GM21360 (cell line): ENCODE measurements around the gene ARID5B.
A peak's percentile ranks its signal among the peaks of the same experiment; 100 is the strongest.

ENCODE experiments used
- ATAC-seq: cut with Tn5 transposase; IDR thresholded peaks from one replicate; pipeline ENCODE4 v1.9.1; 2021; ENCODE audit warnings: mild to moderate bottlenecking, moderate library complexity; ENCODE audit not compliant: unreplicated experiment

The ARID5B gene

GRCh38 chr10:62046522-62047227 is 145.2 kb downstream of the ARID5B start:
- ATAC-seq, result peak; percentile 25

- ATAC-seq, result no peak
These were observed 145.9 kb downstream of the ARID5B start for GRCh38 chr10:62047228-62047892.

- no peak for ATAC-seq
These were observed 146.5 kb downstream of the ARID5B start for GRCh38 chr10:62047960-62048383.

GRCh38 chr10:62048470-62048869 is 147.0 kb downstream of the ARID5B start:
- no peak for ATAC-seq

- ATAC-seq, result no peak
These were observed 147.6 kb downstream of the ARID5B start for GRCh38 chr10:62048919-62049623.

GRCh38 chr10:62049624-62050345 is 148.3 kb downstream of the ARID5B start:
- no peak for ATAC-seq

GRCh38 chr10:62050346-62050892 is 148.9 kb downstream of the ARID5B start:
- ATAC-seq, result no peak

GRCh38 chr10:62050893-62051433 is 149.5 kb downstream of the ARID5B start:
- ATAC-seq, result peak; percentile 50

- no peak for ATAC-seq
These were observed 150.8 kb downstream of the ARID5B start for GRCh38 chr10:62052276-62052675.

- ATAC-seq, result no peak
These were observed 152.4 kb downstream of the ARID5B start for GRCh38 chr10:62053860-62054259.

- ATAC-seq, result peak; percentile 29
These were observed 152.9 kb downstream of the ARID5B start for GRCh38 chr10:62054408-62054807.

GRCh38 chr10:62054830-62055229 is 153.3 kb downstream of the ARID5B start:
- peak; percentile 38 for ATAC-seq

- no peak for ATAC-seq
These were observed 154.7 kb downstream of the ARID5B start for GRCh38 chr10:62056219-62056618.

- ATAC-seq, result no peak
These were observed 155.2 kb downstream of the ARID5B start for GRCh38 chr10:62056698-62057097.

GRCh38 chr10:62057359-62057758 is 155.9 kb downstream of the ARID5B start:
- ATAC-seq, result no peak

- no peak for ATAC-seq
These were observed 156.4 kb downstream of the ARID5B start for GRCh38 chr10:62057850-62058249.

GRCh38 chr10:62058476-62058875 is 157.0 kb downstream of the ARID5B start:
- ATAC-seq, result no peak

- ATAC-seq, result no peak
These were observed 157.4 kb downstream of the ARID5B start for GRCh38 chr10:62058896-62059216.

GRCh38 chr10:62059217-62059920 is 157.9 kb downstream of the ARID5B start:
- no peak for ATAC-seq

- ATAC-seq, result no peak
These were observed 160.5 kb downstream of the ARID5B start for GRCh38 chr10:62062028-62062427.
